Measurements from ENCODE around the gene MEG3.

The MEG3 gene

DNA sequence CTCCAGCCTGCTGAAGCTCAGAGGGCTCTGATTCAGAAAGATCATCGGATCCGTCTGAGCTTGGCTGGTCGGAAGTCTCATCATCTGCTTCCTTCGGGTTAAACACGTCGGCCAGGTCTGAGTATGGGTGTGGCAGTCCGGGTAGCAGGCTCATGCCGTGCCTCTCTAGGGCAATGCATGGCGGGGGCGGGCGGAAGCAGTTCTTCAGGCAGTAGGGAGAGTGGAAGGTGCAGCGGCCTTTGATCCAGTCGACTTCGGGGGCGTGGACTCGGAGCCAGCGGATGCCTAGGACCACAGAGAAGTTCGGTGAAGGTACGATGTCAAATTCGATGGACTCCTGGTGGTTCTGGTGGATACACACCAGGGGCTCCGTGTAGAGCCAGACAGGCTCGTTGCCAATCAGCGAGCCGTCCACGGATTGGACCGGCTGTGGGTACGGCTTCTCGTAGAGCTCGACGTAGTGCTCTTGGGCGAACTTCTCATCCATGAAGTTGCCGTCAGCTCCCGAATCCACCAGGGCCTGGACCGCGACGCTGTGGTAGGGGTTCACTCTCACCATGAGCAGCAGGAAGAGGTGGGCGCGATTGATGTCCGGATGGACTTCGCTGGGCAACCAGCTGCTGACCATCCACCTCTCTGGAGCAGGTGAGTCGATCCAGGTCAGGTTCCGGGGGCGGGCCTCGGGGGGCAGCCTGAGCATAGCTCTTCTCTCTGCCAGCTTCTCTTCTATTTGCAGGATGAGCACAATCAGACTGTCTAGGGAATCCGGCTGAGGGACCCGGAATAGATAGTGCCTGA, 57.3 kb downstream of the MEG3 start:
- DNase-seq = no peak

DNA sequence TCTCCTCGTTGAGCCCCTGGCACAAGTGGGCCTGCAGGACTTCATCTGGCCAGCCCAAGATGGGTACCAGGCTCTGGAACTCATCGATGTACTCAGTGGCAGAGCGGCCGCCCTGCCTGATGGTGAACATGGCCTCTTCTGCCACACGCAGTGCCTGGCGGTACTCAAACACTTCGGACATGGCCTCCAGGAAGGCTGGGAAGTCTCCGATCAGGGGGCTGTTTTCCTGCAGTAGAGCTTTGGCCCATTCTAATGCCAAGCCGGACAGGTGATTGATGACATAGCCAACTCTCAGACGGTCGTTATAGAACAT, 57.8 kb downstream of the MEG3 start:
- no peak for DNase-seq

- no peak for DNase-seq
Measured at GRCh38 chr14:100884456-100884855, 58.5 kb downstream of the MEG3 start.

- DNase-seq = no peak
Measured at GRCh38 chr14:100885196-100885595, 59.3 kb downstream of the MEG3 start.

GRCh38 chr14:100885617-100886016, 59.7 kb downstream of the MEG3 start:
- no peak for DNase-seq

GRCh38 chr14:100887728-100888335, 61.9 kb downstream of the MEG3 start:
- no peak for DNase-seq

DNA sequence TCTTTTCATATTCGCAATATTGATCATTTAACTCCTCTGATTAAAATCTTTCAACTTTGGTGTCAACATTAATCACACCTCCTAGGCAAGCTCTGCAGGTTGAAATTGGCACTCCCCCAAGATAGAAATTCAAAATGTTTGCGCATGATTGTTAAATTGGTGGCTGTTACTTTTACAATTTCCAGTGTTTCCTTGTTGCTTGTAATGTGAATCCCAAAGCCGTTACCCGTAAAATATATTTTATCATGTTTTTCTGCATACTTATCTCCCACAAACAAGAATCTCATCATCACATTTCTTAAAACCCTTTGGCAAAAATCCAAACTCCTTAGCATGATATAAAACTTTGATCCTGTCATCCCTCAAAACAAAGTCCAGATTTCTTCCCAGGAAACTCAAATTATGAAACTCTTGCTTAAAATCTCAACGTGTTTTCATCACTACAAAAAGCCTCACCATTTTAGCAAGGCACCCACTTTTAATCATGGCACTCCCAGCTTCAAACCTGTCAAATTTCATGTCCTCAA, 62.9 kb downstream of the MEG3 start:
- DNase-seq = no peak

DNA sequence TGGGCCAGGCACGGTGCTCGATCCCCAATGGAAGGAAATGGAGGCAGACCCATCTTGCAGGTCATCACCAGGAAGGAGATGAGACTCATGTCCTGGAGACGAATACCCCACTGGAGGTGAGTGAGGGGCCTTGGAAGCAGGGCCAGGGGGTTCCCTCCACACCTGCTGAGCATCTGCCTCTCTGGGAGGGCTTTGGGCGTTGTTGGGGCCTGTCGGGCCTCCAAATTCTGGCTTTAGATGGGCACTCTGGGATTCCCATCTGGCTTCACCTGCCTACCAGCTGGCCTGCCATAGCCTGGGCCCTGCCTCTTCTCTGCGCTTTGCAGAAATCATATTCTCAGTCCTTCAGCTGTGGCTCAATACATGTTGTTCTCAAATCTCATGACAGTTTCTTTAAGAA, 63.7 kb downstream of the MEG3 start:
- no peak for DNase-seq

DNA sequence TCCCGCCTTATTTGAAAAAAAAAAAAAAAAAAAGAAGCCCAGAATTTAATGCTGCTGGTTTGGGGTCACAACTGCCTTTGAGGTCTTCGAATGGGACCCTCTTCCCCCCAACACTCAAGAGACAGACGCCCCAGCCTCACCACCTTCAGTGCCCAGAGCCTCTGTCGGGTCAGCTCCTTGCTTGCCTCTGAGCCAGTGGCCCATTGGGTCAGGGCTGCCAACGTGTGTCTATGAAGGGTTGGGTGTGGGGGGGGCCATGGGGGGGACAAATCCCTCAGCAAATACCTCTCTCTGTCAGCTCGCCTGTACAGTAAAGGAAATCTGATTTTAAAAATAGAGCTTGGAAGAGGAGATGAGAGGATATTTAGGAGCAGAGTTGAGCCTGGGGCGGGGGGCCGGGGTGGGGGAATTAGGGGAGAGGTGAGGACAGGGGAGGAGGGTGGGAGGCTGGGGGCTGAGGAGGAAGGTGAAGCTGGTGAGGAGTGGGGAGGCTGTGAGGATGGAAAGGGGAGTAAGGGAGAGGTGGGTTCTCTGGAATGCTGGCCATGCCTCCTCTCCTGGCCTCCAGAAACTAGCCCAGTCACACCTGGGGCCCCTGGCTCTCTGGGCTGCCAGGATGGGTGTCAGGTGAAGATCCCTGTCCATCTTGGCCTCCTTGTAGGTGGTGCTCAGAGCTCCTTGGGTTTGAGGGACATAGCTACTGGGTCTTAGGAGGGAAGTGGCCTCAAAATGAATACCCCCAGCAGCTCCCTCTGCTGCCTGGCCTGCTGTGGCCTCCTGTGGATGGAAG, 64.3 kb downstream of the MEG3 start:
- DNase-seq = no peak

DNA sequence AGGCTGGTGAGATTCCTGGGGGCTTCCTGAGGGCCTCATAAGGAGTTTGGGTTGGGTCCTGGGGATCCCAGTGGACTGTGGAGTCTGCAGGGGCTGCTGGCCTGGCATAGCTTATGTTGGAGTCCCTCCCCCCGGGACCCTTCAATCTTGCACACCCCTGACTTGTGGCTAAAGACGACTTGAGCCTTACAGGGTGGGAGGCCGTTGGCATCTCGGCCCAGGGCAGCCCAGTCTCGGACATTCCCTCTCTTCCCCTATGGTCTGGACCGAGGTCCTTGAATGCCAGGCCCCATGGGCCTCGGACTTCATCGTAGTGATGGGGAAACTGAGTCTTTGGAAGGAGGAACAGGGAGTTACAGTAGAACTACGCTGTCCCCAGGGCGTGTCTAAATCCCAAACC, 65.1 kb downstream of the MEG3 start:
- DNase-seq = no peak

DNA sequence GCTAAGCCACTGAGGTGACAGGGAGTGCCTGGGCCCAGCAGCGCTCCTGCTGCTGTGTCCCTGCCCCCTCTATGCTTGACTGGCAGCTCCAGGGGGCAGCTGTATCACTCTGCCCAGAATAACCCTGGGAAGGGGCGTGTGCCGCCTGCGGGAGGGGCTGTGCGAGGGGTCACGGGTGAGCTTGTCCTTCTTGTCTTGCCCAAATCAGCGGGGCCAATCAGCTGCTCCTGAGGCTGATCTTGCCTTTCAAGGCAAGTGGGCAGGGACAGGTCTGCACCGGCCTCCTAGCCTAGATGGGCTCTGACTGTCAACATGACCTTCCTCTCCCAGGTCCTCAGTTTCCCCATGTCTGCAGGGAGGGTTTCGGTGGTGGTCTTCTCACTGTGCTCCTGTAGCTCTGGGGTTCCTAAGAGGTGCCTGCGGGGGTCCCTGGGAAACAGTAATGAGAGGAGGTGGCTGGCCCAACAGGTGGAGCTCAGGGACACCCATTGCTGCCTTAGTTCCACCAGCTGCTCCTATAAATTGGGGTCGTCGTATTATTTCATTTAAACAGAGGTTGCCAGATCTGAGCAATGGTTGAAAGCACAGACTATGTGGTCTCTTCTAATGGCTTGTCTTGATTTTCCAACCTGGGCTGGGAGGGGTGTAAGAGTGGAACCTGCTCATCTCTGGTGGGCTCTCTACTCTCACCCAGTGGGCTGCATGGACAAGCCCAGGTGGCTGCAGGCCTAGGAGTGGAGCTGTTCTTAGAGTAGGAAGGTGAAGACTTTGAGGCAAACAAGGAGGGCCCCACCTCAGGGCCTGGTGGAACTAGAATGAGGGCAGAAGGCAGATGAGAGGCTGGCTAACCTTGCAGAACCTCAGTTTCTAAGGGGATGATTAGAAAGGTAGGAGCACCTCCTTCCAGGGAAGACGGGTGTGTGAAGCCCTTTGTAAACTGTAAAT, 65.9 kb downstream of the MEG3 start:
- no peak for DNase-seq

- no peak for DNase-seq
Measured at GRCh38 chr14:100892496-100893227, 66.7 kb downstream of the MEG3 start.

- no peak for DNase-seq
Measured at GRCh38 chr14:100893228-100893601, 67.3 kb downstream of the MEG3 start.

- DNase-seq = no peak
Measured at GRCh38 chr14:100893760-100894159, 67.8 kb downstream of the MEG3 start.

GRCh38 chr14:100894416-100894815, 68.5 kb downstream of the MEG3 start:
- no peak for DNase-seq

- DNase-seq = no peak
Measured at GRCh38 chr14:100895411-100895810, 69.5 kb downstream of the MEG3 start.

DNA sequence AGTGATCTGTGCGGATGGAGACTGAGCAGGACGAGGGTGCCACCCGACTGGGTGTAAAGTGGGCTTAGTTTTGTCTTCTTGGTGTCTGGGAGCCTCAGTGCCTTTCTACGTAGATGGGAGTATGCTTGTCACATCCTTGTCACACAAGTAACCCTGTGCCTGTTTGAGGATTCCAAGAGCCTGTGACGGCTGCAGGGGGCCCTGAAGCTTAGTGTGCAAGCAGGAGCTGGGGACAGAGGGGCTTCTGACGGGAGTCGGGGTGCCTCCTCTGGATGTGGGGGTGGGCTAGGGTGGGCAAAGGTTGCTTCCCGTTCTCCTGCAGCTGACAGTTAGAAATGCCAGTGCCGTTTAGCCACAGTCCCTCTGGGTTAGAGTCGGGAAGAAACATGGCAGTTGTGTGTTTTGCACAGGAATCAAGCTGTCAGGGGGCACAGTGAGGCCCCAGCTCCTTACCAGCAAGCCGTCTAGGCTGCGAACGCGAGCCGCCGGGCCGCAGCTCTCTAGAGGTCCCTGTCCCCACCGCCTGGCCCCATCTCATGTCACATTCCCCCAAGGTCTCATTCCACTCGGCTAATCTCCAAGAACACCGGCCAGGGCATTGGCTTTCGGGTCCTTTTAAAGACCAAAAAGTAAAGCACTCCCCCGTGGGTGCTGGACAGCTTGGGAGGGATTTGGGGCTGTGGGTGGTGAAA, 70.6 kb downstream of the MEG3 start:
- DNase-seq = no peak

DNA sequence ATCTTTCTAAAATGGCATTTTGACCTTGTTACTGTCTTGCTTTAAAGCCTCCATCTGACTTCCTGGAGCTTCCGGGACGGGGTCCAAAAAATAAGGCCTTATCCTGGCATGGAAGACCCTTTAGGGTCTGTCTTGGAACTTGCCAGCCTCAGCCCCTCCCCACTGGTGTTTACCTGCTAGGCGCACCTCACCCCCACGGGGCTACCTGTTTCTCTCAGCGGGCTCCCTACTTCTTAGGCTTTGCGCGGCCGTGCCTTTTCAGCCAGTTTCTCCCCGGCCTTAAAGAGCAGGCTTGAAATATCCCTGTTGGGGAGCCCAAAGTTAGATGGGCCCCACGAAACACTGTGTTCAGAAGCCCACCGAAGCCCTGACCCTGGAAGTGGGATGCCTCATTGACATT, 72.5 kb downstream of the MEG3 start:
- DNase-seq = no peak

DNA sequence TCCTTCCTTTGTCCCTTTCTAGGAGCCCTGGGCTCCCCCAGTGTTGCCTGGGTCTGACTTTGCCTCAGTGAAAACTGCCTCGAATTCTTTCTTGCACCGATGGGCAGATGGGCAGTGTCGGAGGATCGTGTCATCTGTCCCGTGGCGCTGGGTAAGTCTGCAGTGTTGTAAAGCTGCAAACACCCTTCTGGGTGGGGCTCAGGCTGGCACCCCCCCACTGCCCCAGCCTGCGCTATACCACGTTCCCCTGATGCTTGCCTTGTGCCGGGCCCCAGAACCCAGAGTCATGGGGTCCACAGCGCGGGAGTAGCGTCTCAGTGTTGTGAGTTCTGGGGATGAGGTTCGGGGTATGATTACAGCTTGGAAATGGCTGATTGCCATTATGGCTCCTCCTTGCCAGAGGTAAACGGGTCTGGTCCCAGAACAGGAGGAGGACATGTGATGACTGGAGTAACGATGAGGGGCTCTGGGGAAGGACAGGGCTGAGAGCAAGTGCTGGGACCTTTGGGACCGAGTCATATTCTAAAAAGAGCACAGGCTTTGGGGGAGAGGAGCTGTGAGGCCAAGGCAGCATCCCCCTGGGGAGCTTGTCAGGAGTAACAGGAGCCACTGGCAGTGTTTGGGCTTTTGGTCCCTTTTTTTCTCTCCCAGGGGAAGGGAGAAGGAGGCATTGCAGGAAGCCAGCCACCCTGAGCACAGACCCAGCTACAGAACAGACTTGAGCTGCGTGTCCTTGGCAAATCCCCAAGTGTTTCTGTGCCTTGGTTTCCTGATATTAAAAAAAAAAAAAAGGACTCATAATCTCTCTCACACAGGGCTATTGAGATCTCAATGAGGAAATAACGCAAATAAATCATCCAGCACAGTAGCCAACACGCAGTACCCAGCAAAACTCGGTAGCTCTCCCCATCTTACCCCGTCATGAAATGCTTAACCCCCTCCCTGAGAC, 73.3 kb downstream of the MEG3 start:
- DNase-seq = no peak
